OCI-M1 (cell line): ENCODE data around the gene SEPTIN1.
"Not testable (repeated sequence)": the region's sequence is repeated elsewhere in the genome, so short reads cannot be mapped to it uniquely, and the experiment has no call there.

Experiments
- DNase-seq: peaks from one replicate; lab custom pipeline; 2025; lab: John Stamatoyannopoulos, UW

SEPTIN1 gene

DNA sequence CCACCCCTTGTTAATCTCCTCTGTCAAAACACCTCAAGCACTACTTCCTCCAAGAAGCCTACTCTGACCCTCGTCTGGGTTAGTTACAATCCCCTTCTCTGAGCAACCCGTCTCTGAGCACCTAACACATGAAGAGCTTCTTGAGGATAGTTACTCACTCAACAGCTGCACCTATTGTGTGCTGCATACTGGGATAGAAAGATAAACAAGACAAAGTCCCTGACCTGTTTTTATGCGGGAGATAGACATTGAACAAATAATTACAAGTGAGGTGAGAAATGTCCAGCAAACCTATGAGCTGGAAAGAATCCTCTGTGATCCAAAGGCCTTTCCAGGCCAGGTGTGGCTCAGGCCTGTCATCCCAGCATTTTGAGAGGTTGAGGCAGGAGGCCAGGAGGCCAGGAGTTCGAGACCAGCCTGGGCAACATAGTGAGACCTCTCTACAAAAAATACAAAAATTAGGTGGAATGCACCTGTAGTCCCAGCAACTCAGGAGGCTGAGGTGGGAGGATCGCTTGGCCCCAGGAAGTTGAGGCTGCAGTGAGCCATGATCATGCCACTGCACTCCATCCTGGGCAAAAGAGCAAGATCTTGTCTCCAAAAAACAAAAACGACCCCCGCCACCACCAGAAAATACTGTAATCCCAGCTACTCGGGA lies 19.5 kb upstream of the SEPTIN1 start:
- no peak for DNase-seq

DNA sequence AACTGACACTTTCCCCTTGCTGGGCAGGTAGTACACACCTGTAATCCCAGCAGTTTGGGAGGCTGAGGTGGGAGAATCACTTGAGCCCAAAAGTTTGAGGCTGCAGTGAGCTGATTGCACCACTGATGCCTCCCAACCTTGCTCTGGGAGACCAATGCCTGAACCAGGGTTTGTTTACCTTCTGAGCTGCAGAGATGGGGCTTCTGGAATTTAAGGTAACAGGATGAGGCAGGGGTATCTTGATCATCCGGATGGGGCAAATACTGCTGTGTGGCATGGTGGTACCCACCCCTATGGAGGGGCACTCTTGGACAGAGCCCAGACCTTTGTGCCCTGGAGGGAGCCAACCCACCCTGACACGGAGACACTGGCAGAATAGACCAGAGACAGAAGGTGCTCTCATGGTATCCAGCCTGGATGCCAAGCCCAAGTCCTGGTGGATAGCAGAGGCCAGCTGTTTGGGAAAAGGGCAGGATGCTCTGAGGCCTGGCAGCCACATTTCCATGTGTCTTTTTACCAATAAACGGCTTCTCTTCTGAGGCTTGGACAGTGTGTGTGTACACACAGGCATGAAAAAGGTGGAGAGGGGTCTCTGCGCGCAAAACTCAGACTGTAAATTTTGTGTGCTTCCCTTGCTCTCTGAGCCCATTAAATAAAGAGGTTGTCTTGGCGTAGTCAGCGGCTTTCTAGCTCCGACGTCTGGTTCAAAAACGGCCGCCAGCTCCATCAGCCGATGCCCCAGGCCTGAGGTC lies 17.2 kb upstream of the SEPTIN1 start:
- no peak for DNase-seq

DNA sequence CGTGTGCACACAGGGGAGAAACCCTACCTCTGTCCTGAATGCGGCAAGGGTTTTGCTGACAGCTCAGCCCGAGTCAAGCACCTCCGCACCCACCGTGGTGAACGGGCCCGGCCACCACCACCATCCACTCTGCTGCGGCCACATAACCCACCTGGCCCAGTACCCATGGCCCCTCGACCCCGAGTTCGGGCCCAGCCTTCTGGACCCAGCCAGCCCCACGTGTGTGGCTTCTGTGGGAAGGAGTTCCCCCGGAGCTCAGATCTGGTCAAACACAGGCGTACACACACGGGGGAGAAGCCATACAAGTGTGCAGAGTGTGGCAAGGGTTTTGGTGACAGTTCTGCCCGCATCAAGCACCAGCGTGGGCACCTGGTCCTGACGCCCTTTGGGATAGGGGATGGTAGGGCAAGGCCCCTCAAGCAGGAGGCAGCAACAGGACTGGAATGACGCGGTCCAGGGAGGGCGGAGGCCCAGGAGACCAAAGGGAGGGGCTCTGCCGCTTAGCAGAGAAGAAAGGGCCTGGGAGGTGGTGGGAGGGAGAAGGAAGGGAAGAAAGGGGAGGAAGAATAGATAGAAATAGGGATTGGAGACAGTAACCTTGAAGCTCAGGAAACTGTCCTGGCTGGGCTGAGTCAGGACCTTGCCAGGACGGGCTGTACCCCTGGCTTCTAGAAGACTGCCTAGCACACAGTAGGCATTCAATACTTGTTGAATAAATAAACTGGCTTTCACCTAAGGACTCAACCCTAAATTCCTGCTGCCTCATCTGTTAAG lies 16.5 kb upstream of the SEPTIN1 start:
- DNase-seq = no peak

DNA sequence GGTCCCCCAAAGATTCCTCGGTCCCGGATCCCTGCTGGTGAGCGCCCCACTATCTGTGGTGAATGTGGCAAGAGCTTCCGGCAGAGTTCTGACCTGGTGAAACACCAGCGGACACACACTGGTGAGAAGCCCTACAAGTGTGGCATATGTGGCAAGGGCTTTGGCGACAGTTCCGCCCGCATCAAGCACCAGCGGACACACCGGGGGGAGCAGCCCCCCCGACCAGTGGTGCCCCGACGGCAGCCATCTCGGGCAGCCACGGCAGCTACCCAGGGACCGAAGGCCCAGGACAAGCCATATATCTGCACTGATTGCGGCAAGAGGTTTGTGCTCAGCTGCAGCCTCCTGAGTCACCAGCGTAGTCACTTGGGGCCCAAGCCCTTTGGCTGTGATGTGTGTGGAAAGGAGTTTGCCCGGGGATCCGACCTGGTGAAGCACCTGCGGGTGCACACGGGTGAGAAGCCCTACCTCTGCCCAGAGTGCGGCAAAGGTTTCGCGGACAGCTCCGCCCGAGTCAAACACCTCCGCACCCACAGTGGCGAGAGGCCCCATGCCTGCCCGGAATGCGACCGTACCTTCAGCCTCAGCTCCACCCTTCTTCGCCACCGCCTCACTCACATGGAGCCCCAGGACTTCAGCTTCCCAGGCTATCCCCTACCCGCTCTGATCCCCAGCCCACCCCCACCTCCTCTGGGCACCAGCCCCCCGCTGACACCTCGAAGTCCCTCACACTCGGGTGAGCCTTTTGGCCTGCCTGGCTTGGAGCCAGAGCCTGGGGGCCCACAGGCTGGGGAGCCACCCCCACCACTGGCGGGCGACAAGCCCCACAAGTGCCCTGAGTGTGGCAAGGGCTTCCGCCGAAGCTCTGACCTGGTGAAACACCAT lies 15.7 kb upstream of the SEPTIN1 start:
- no peak for DNase-seq

DNA sequence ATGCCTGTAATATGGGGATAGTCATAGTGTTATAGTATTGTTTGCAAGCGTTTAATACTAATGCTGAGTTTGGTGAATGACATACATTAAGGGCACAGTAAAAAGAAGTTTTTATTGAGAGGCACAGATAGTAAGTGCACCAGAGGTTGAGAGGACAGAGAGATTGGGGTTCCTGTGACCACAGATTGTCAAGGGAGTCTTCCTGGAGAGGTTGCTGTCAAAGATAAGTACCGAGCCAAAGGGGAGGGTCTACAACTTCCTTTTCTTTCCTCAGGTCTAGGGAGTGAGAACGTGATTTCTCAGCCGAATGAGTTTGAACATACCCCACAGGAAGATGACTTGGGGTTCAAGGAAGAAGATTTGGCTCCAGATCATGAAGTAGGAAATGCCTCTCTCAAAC lies 14.7 kb upstream of the SEPTIN1 start:
- DNase-seq = peak; percentile 49

DNA sequence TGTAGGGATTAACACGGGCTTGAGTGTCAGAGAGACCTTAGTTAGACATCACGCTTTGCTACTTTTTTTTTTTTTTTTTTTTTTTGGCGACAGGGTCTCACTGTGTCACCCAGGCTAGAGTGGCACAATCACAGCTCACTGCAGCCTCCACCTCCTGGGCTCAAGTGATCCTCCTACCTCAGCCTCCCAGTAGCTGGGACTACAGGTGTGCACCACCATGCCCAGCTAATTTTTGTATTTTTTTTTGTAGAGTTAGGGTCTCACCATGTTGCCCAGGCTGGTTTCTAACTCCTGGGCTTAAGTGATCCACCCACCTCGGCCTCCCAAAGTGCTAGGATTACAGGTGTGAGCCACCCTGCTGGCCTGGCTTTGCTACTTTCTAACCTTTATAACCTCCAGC lies 14.3 kb upstream of the SEPTIN1 start:
- not testable (repeated sequence) for DNase-seq

DNA sequence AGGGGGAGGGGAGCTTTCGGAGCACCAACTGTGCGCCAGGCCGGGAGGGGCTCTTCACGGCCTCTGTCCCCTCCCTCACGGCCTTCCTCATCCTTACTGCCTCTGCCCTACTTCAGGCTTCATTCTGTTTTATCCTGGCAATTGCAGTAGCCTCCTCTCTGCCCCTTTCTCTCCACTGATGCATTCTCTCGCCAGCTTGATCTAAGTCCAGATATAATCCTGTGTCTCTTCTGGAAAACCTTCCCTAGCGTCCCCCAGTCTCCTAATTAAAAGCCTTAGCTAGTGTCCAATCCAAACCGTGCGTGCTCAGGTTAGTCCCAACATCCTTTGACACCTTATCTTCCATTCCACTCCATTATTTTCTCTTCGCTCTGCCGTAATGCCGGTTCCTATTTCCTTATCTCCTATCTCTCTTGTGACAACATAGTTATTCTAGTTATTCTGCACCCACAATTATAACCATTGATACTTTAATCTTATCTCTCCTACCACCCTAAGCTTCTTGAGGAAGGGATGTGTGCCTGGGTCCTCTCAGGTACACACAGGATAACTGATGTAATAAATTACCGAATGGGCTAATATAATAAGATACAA lies 13.7 kb upstream of the SEPTIN1 start:
- peak; percentile 72 for DNase-seq

DNA sequence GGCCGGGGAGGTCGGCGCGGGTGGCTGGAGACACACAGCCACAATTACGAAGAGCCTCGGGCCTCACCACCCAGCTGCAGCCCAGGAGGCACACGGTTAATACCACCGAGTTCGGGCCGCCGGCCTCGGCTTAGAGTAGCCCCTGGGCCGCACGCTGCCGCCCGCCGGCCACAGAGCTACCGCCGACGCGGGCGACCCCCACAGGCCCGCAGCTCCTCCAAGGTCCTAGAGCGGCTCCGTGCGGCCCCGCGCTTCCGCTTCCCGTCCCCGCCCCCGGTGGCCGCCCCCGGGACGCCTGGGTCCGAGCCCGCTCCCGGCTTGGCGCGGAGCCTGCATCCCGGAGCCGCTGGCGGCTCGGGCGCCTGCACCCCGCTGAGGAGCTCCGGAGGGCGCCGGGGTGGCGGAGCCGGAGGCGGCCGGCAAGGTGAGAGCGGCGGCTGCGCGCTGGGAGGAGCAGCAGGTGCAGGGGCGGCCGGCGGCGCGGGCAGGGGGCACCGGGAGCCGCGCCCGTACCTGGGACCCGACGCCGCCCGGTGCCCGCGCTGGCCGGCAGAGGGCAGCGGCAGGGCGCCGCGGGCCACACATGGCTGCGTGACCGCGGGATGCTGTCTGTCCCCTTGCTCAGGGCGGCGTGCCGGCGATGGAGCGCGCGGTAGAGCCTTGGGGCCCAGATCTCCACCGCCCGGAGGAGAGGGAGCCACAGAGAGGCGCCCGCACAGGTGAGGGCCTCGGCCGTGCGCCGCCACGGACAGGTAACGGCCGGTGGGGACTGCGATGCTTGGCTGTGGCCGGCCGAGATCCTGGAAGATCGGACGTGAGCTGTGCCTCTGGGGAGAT lies 13.0 kb upstream of the SEPTIN1 start, which contains the start of gene ZNF48:
ZNF48 (plus strand) TSS at position 266 of the 837 bp plus-strand sequence; CDS start at position 641, 375 bp downstream.
- DNase-seq = peak; percentile 97

DNA sequence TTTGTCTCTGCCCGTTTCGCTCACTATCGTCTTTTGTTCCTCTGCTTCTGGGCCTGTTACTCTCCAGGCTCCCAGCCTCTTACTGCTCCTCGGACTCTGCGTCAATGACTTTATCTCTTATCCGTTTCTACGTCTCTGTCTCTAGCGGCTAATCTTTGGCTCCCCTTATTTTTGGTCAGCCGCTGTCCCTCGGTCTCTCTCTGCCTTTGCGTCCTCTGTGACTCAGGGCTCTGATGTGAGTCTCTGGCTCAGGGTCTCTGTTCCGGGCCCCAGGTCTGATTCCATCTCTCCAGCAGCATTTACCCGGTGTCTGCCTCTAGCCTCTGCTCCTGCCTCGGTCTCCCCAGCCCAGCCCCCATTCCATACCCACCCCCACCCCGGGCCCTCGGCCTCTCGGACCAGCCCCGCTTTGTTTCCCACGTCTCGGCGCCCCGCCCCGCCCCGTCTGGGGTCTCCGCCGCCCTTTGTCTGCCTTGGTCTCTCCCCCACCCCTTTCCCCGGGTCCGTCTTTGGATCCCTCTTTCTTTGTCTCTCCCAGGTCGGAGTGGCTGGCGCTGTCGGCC lies 12.3 kb upstream of the SEPTIN1 start:
- peak; percentile 72 for DNase-seq

DNA sequence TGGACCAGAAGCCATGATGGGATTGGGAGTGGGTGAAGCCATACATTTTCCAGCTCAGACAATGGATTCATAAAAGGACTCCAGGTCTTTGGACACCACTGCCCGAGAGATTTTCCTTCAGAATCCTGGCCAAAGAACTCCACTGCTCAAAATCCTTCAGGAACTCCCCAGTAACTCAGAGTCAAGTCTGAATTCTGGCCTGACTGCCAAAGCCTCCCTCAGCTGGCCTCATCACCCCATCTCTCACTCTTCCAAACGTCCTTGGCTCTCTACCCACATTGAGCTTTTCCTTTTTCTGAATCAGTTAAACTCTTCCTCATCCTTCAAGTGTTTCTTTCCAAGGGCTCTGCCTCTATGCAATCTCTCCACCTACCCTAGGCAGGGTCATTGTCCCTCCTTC lies 1.2 kb upstream of the SEPTIN1 start:
- DNase-seq = no peak

DNA sequence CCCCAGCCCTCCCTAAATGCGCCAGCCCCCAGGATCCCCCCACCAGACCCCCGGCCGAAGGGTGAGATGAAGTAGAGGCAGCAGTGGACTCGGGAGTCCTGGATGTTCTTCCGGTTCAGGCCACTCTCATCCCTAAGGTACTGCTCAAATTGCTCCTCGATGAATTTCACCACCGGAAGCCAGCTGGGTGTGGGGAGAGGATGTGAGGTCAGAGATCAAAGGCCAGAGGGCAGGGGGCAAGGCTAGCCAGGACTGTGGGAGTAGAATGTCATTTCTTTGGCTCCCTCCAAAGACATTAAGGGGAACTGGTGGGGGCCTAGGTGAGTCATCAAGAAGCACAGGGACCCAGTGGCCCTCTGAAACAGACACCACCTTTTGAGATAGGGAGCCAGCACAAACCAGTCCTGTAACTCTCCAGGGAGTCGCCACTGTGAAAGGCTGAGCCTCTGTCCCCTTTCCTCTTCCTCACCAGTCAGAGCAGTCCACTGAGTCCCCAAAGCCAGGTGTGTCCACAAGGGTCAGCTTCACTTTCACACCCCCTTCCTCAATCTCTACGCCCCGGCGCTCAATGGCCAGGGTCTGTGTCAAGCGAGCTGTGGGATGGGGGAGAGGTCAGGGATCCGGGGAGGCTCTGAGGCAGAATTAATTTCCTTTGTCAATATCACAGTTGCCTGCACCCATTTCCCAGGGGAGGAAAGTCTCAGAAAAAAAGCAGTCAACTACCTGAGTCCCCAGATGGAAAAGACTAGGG lies 895 bp downstream of the SEPTIN1 start:
- peak; percentile 29 for DNase-seq

DNA sequence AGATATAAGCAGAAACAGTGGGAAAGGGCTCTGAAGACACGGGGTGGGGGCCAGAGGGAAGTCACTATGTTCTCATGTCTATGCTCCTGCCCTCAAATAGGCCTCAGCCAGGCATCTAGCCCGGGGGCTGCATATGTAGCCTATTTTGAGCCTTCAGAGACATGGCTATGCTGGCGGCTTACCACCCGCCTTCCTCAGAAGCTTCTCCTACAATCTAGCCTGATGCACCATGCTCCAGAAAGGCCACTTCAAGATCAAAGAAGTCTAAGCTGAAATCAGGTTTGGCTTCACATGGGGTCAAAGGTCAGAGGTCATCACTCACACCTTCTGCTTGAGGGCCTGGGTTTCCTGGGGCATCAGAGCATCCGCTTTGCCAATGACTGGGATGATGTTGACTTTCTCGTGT lies 1.6 kb downstream of the SEPTIN1 start:
- DNase-seq = no peak

DNA sequence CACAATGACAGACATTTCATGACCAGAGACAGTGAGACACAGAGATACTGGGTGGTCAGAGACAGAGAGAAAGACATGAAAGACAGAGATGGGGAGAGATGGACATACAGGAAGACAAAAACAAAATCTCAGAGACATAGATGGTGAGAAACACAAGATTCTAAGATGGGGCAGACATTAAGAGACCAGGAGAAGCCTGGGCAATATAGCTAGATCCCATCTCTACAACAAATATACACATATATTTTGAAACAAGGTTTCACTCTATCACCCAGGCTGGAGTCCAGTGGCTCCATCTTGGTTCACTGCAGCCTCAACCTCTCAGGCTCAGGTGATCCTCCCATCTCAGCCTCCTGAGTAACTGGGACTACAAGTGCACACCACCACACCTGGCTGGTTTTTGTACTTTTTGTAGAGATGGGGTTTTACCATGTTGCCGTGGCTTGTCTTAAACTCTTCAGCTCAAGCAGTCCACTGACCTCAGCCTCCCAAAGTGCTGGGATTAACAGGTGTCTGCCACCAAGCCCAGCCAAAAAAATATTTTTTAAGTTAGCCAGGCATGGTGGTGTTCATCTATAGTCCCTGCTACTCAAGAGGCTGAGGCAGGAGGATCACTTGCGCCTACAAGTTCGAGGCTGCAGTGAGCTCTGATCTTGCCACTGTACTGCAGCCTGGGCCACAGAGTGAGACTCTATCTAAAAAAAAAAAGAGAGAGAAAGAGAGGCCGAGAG lies 2.1 kb downstream of the SEPTIN1 start:
- no peak for DNase-seq

DNA sequence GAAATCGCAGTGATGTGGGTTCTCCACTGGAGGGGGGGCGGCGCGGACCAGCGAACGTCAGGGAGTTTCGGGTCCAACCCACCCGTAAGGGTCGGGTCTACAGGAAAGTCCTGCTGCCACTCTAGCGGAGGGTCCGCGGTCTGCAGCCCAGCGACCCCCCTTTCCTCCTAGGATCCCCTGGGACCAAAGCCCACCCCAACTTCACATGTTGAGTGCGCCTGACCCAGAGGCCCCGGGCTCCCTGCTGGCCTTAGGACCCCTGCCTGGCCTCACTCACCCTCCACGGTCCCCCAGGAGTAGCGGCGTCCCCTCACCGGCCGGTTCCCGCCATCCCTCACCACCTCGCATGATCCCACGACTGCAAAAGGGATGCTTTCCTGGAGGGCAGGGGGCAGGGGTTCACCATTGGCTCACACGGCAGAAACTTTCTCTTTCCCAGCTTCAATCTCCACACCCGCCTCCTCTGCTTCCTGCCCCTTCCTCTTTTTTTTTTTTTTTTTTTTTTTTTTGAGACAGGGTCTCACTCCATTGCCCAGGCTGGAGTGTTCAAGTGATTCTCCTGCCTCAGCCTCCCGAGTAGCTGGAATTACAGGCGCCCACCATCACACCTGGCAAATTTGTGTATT lies 3.1 kb downstream of the SEPTIN1 start:
- no peak for DNase-seq

DNA sequence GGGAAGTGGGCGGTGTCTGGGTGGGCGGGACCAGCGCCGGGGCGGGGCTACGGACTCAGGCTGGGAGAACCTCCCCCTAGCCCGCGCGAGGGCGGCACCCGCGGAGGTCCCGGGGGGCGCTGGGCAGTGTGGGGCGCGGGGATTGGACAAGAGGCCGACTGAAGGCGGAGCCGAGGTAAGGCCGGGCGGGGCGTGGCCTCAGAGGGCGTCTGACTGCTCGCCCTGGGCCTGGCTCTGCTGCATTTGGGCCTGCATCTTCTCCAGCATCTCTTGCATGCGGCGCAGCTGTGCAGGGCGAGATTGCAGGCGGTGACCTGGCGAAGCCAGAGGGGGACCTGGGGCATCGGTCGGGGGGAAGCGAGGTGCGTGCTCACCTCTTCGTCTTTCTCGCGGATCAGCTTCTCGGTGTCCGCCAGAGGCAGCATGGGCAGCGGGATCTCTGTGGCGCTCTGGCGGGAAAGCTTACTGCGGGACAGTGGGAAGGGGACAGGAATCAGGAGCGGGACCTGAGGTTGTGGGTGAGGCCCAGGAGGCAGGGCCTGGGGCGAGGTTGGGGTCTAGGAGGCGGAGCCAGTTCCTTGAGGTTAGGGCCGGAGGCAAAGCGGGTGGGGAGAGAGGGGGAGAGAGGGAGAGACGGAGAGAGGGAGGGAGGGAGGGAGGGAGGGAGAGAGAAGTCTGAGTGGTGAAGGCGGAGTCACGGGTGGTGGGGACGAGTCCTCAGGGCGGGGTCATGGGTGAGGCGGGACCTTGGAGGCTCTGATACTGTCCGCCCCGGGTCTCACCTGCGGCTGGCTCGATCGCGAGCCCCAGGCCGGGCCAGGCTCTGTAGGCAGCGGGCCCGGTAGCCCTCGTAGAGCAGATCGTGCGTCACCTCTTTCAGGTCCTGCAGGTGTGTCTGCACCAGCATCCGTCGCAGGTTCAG lies 3.9 kb downstream of the SEPTIN1 start:
- DNase-seq = peak; percentile 99

DNA sequence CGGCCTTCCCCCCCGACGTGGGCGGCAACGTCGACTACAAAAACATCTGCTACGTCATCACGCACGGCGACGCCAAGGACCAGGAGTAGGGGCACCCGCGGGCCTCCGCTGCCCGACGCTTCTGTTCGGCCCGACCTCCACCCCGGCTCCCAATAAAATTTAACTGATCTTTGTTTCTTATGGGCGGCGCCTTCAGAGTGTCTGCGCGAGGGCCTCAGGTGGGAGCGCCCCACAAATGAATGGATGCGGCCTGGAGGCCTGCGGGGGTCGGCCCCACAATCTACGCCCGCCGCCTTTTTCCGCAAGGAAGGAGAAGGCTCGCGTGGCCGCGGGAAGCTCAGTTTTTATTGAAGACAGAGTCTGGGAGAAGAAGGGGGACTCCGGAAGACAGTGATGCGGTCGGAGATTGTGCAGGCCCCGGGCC lies 4.5 kb downstream of the SEPTIN1 start:
- DNase-seq = peak; percentile 96
